HG02981 (cell line): ENCODE data around the gene S1PR5.
A peak's percentile ranks its signal among the peaks of the same experiment; 100 is the strongest.
"Not testable (repeated sequence)": the region's sequence is repeated elsewhere in the genome, so short reads cannot be mapped to it uniquely, and the experiment has no call there.

ENCODE experiments used
- ATAC-seq: cut with Tn5 transposase; IDR thresholded peaks from one replicate; pipeline ENCODE4 v1.9.1; 2021; ENCODE audit warnings: mild to moderate bottlenecking, moderate library complexity; ENCODE audit not compliant: unreplicated experiment

Gene S1PR5

DNA sequence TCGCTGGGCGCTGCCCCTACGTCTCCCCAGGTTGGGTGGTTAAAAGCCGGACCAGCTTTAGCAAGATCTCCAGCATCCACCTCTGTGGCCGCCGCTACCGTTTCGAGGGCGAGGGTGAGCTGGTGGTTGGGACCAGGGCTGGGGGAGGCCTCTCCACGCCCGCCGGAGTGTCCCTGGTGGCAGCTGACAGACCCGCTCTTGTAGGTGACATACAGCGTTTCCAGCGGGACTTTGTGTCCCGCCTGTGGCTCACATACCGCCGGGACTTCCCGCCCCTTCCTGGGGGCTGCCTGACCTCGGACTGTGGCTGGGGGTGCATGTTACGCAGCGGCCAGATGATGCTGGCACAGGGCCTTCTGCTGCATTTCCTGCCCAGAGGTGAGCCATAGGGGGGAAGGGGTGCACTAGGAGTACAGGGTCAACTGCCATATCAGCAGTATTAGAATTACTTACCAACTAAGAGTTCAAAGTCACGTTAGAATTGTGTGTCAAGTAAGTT lies 27.6 kb upstream of the S1PR5 start:
- ATAC-seq, result no peak

DNA sequence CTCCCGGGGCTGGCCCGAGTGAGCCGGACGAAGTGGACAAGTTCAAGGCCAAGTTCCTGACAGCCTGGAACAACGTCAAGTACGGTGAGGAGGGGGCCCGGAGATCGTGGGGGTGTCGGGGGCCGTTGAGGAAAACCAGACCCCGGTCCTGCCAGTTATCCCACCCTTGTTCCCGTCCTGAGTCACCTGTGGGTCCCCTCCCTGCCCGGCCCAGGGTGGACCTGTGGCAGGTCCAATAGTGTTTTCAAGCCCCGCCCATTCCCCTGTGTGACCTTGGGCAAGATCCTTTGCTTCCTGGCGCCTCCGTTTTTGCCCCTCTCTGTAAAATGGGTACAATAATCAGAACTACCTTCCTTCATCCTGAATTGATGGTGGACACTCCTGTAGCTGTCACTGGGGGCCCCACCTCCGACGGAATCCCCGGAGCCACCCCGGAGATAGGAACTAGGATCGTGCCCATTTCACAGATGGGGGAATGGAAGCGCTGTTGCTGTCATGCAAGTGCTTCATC lies 27.1 kb upstream of the S1PR5 start:
- peak; percentile 23 for ATAC-seq

- peak; percentile 75 for ATAC-seq
Observed at GRCh38 chr19:10543420-10544241, 26.4 kb upstream of the S1PR5 start, which contains the start of gene ATG4D. ATG4D (plus strand) TSS chr19:10543904; CDS start chr19:10544091, 187 bp downstream.

DNA sequence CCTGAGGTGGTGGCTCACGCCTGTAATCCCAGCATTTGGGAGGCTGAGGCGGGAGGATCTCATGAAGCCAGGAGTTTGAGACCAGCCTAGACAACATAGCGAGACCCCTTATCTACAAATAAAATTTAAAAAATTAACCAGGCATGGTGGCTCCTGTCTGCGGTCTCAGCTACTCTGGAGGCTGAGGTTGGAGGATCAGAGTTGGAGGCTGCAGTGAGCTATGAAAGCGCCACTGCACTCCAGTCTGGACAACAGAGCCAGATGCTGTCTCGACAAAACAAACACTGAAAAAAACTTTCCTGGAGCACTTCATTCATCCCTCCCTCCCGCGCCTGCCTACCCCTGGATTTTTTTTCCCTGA lies 25.8 kb upstream of the S1PR5 start:
- no peak for ATAC-seq

- ATAC-seq, result not testable (repeated sequence)
Observed at GRCh38 chr19:10539016-10539415, 21.8 kb upstream of the S1PR5 start.

DNA sequence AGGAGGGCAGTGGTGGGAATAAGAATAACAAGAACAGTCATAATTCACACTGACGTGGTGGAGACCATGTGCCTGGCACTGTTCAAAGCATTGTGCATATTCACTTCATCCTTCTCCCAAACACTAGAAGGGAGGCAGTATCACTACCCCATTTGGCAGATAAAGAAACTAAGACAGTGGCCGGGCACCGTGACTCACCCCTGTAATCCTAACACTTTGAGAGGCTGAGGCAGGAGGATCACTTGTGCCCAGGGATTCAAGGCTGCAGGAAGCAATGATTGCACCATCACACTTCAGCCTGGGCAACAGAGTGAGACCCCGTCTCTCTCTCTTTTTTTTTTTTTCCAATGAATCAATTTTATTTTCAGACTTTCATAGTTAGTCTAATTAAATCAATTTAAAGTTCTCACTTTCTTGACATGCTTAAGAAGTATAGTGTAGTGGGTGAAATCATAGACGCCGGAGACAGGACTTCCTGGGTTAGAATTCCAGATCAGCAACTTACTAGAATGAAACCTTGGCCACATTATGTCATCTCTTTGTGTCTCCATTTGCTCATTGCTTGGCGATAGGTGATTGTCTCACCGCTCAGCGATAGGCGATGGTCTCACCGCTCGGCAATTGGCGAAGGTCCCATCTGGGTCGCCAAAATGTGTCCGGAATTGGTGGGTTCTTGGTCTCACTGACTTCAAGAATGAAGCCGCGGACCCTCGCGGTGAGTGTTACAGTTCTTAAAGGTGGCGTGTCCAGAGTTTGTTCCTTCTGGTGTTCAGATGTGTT lies 21.1 kb upstream of the S1PR5 start:
- ATAC-seq, result no peak

- no peak for ATAC-seq
Observed at GRCh38 chr19:10537668-10538067, 20.4 kb upstream of the S1PR5 start.

DNA sequence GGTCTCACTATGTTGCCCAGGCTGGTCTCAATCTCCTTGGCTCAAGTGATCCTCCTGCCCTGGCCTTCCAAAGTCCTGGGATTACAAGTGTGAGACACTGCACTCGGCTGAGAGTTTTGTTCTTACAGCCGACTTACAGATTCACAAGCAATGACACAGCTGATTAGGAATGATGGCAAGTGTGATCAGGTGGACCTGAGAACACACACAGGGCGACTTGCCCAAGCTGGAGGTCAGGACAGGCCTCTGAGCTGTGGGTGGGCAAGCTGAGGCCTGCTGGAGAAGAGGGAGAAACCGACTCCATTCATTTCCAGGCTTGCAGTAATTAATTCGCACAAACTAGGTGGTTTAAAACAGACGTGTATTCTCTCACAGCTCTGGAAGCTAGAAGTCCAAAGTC lies 18.4 kb upstream of the S1PR5 start:
- ATAC-seq, result no peak

DNA sequence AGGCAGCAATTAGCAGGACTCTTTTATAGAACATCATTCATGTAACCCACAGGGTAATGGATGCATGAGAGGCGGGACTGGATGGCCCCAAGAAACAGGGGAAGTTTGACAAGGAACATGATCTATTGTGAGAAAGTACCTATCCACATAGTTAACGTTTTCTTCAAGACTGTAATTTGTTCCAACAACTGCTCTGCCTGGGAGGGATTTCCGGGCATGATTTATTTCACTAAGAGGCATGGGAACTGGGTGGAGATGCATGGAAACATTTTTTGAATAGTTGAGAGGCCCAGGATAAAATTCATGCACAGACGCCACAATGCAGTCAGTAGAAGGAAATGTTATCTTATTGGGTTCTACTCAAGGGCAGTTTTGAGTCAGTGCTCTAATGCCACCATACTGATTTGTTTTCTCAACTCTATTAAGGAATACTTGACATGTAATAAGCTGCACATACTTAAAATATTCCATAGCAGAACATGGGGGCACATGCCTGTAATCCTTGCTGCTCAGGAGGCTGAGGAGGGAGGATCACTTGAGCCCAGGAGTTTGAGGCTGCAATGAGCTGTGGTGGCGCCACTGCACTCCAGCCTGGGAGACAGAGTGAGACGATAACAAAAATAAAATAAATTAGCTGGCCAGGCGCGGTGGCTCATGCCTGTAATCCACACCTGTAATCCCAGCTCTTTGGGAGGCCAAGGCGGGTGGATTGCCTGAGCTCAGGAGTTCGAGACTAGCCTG lies 16.6 kb upstream of the S1PR5 start:
- no peak for ATAC-seq

GRCh38 chr19:10532457-10532856 lies 15.2 kb upstream of the S1PR5 start:
- no peak for ATAC-seq

- ATAC-seq, result not testable (repeated sequence)
Observed at GRCh38 chr19:10526887-10527286, 9.6 kb upstream of the S1PR5 start.

GRCh38 chr19:10525636-10526035 lies 8.4 kb upstream of the S1PR5 start:
- no peak for ATAC-seq

DNA sequence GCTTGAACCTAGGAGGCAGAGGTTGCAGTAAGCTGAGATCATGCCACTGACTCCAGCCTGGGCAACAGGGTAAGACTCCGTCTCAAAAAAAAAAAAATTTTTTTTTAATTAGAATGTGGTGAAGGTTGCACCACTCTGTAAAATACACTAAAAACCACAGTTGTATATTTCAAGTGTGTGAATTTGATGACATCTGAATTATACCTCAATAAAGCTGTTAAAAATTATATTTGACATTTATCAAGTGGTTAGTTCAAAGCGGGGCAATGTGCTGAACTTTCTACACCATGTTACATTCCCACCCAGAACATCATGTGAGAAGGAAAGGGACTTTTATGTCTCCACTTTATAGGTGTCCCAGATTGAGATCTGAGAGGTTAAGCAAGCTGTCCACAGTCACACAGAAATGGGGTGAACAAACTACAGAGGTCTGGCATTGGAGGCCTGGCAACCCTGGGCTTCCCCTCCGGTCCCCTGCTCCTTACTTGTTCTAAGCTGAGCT lies 5.9 kb upstream of the S1PR5 start:
- no peak for ATAC-seq

DNA sequence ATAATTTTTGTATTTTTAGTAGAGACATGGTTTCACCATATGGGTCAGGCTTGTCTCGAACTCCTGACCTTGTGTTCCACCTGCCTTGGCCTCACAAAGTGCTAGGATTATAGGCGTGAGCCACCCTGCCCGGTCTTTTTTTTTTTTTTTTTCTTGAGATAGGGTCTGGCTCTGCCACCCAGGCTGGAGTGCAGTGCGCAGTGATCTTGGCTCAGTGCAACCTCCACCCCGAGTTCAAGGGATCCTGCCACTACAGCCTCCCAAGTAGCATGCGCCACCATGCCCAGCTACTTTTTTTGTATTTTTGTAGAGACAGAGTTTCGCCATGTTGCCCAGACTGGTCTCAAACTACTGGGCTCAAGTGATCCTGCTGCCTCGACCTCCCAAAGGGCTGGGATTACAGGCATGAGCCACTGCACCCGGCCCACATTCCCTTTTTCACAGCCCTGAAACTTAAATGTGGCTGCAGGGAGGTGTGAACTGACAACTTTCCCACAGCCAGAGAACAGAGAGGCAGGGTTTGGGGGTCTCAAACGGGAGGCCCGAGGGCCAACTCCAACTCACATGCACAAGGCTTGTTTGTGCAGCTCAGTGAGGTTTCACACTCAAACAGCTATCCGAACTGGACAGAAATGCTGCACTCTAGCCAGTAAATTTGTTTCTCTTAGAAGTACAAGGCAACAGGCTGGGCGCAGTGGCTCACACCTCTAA lies 4.4 kb upstream of the S1PR5 start:
- ATAC-seq, result no peak

- ATAC-seq, result no peak
Observed at GRCh38 chr19:10520652-10521318, 3.5 kb upstream of the S1PR5 start.

DNA sequence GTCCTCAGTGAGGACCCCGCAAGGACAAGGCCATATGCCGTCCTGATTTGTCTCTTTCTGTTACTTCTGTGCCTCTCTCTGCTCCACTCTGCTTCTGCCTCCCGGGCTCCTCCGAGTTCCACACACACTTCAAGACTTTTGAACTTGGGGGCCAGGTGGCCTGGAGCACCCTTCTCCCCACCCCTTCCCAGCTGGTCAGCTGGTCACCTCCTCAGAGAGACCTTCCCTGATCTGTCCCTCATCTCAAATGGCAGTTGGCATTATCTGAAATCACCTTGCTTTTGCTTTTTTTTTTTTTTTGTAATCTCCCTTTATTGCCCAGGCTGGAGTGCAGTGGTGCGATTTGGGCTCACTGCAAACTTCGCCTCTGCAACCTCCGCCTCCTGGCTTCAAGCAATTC lies 2.2 kb upstream of the S1PR5 start:
- no peak for ATAC-seq

- no peak for ATAC-seq
Observed at GRCh38 chr19:10518444-10519361, 1.5 kb upstream of the S1PR5 start.

DNA sequence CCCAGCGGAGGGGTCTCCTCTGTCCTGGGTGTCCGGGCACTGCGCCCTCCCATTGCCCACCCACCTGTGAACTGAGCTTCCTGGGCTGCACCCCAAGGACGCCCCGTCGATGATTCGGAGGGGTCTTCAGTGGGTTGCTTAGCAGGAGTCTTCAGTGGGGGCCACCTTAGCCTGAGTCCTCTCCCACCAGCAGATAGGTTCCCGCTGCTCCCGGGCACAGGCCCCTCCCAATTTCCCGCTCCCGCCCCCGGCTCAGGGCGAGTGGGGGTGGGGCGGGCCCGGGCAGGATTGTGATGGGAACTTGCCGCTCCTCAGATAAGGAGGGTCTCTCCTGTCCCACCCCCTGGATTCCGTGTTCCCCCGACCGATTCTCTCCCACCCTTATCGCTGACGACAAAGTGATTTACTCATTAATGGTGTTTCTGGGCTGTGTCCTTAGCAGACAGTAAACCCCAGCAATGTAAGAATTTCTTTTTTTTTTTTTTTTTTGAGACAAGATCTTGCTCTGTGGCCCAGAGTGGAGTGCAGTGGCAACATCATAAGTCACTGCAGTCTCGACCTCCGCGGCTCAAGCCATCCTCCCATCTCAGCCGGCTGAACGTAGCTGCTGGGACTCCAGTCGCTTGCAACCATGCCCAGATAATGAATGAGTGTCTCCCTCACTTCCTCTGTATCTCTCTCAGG lies 655 bp upstream of the S1PR5 start:
- no peak for ATAC-seq
